Measurements from ENCODE around the gene MCM8.

- no peak for TF ChIP-seq CTCF (IDR thresholded peaks at IDR 0.05)
- no peak for TF ChIP-seq ZFX (IDR thresholded peaks at IDR 0.05; ENCODE audit: borderline replicate concordance)
Observed at GRCh38 chr20:5967469-5967868, 17.0 kb downstream of the MCM8 start.
